Measurements from ENCODE around the gene DAG1.

The DAG1 gene

GRCh38 chr3:49469936-49470713, at the start of gene DAG1:
DAG1 (plus strand) TSS chr3:49470267; CDS start chr3:49510535, 40,268 bp downstream.
- DNase-seq: peak; percentile 94

- no peak for DNase-seq
Observed at GRCh38 chr3:49421890-49422378, 48.1 kb upstream of the DAG1 start.

GRCh38 chr3:49422379-49423248, 47.5 kb upstream of the DAG1 start, which contains the start of gene AMT:
AMT (minus strand) TSS chr3:49422473; CDS start chr3:49422450, 23 bp downstream.
- no peak for DNase-seq

- no peak for DNase-seq
Observed at GRCh38 chr3:49424816-49425215, 45.3 kb upstream of the DAG1 start.

- DNase-seq: no peak
Observed at GRCh38 chr3:49427586-49427985, 42.5 kb upstream of the DAG1 start.

- no peak for DNase-seq
Observed at GRCh38 chr3:49428752-49429080, 41.4 kb upstream of the DAG1 start.

GRCh38 chr3:49434731-49435130, 35.3 kb upstream of the DAG1 start:
- DNase-seq: no peak

- no peak for DNase-seq
Observed at GRCh38 chr3:49445391-49445790, 24.7 kb upstream of the DAG1 start.

- DNase-seq: no peak
Observed at GRCh38 chr3:49453621-49454020, 16.4 kb upstream of the DAG1 start.

GRCh38 chr3:49454458-49454857, 15.6 kb upstream of the DAG1 start:
- DNase-seq: no peak

GRCh38 chr3:49454898-49455681, 15.0 kb upstream of the DAG1 start:
- DNase-seq: no peak

GRCh38 chr3:49456466-49456865, 13.6 kb upstream of the DAG1 start:
- no peak for DNase-seq

- DNase-seq: no peak
Observed at GRCh38 chr3:49460188-49460890, 9.7 kb upstream of the DAG1 start.

- DNase-seq: no peak
Observed at GRCh38 chr3:49460956-49461355, 9.1 kb upstream of the DAG1 start.

GRCh38 chr3:49461443-49462171, 8.5 kb upstream of the DAG1 start:
- no peak for DNase-seq

GRCh38 chr3:49462222-49462621, 7.8 kb upstream of the DAG1 start:
- no peak for DNase-seq

- no peak for DNase-seq
Observed at GRCh38 chr3:49465270-49466034, 4.6 kb upstream of the DAG1 start.

GRCh38 chr3:49466085-49466484, 4.0 kb upstream of the DAG1 start:
- no peak for DNase-seq

- no peak for DNase-seq
Observed at GRCh38 chr3:49469037-49469935, 781 bp upstream of the DAG1 start.
